Smooth muscle cell (in vitro differentiated cells): ENCODE measurements around the gene ZNF385C. TPM values are rescaled to one million over a fixed set of nuclear protein-coding genes. Genes with fewer than 3 reads are reported as not detected.

Experiments
- DNase-seq: peaks from one replicate; lab custom pipeline; 2025; ENCODE audit not compliant: unreplicated experiment; lab: John Stamatoyannopoulos, UW
- H2AFZ ChIP-seq: fragments of 200-600 bp; sonication (generic); 2 replicates; pipeline ENCODE4 v1.6.0; 2016; ENCODE audit warnings: antibody characterized with exemption, low read depth, mild to moderate bottlenecking
- H3F3A ChIP-seq: fragments of 200-600 bp; sonication (generic); 2 replicates; pipeline ENCODE4 v1.6.0; 2017; ENCODE audit warnings: antibody characterized with exemption, low read depth
- H3K27ac ChIP-seq: fragments of 200-600 bp; sonication (generic); 2 replicates; pipeline ENCODE4 v1.5.1; 2016; ENCODE audit warnings: low read depth, mild to moderate bottlenecking
- H3K27me3 ChIP-seq: fragments of 200-600 bp; sonication (generic); 2 replicates; pipeline ENCODE4 v1.6.1; 2016; ENCODE audit warnings: low read depth, mild to moderate bottlenecking
- H3K36me3 ChIP-seq: fragments of 200-600 bp; sonication (generic); 2 replicates; pipeline ENCODE4 v1.5.1; 2016; ENCODE audit warnings: low read depth
- H3K4me1 ChIP-seq: fragments of 200-600 bp; sonication (generic); 2 replicates; pipeline ENCODE4 v1.5.1; 2016; ENCODE audit warnings: low read depth
- H3K4me2 ChIP-seq: fragments of 200-600 bp; sonication (generic); 2 replicates; pipeline ENCODE4 v1.6.0; 2016; ENCODE audit warnings: mild to moderate bottlenecking
- H3K4me3 ChIP-seq: fragments of 200-600 bp; sonication (generic); 2 replicates; pipeline ENCODE4 v1.5.1; 2016; ENCODE audit warnings: mild to moderate bottlenecking
- H3K79me2 ChIP-seq: fragments of 200-600 bp; sonication (generic); 2 replicates; pipeline ENCODE4 v1.6.0; 2016; ENCODE audit warnings: low read depth, mild to moderate bottlenecking
- H3K9ac ChIP-seq: fragments of 200-600 bp; sonication (generic); 2 replicates; pipeline ENCODE4 v1.6.0; 2016; ENCODE audit warnings: low read depth
- H3K9me3 ChIP-seq: fragments of 200-600 bp; sonication (generic); replicated peaks from 2 replicates; pipeline ENCODE4 v1.5.1; 2016; ENCODE audit warnings: low read depth
- H4K20me1 ChIP-seq: fragments of 200-600 bp; sonication (generic); 2 replicates; pipeline ENCODE4 v1.6.0; 2016; ENCODE audit warnings: low read depth
- WGBS: methylation state at CpG from one replicate; pipeline ENCODE4 v1.1.7; 2016; ENCODE audit warnings: low lambda C conversion rate; 5-methylcytosine and 5-hydroxymethylcytosine counted together
- polyA plus RNA-seq: library from polyadenylated mRNA; unstranded; fragments of >200 nt; fragmentation: Nextera tagmentation; extraction: Ambion mirVana; gene quantifications from 2 replicates; pipeline ENCODE4 v1.2.1, GENCODE V29; 2016
- total RNA-seq: library from RNA; depleted of rRNA; stranded (reverse); fragments of >200 nt; gene quantifications from 2 replicates; pipeline ENCODE4 v1.2.3, GENCODE V29; 2014
- TF ChIP-seq, protein P1 (sequence below): fragments of 200-600 bp; sonication (generic); IDR thresholded peaks from 2 replicates; pipeline ENCODE4 v1.5.1; 2017; ENCODE audit warnings: borderline replicate concordance, mild to moderate bottlenecking, antibody characterized with exemption; ENCODE audit not compliant: insufficient read depth, poor library complexity, severe bottlenecking

The ZNF385C gene
- total and polyA plus RNA-seq, 2 experiments from 2014 or later = 0.45 to 0.70 TPM

DNA sequence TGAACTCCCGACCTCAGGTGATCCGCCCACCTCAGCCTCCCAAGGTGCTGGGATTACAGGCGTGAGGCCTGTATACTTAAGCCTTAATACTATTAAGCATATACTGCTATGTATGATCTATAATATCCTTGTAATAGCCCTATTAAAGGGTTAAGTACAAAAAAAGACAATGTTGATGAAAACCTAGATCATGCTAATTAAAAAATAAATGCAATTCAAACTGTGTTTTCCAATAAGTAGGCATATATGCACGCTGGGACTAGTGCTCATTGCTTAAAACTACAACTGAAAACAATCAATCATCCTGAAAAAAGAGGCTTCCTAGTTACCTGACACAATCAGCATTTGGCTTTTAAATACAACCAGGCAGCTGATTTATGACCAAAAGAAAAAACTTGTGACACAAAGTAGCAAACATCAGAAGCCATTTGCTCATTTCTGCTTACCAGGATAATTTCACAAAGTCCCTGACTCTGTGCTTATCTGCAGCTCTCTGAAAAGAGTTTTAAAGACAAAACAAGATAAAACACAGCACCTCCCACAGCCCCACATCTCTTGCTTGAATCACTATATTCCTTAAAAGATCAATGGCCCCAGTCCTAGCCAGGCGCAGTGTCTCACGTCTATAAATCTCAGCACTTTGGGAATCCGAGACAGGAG lies 11.1 kb downstream of the ZNF385C start:
- H2AFZ ChIP-seq = no peak overlapping the region
- H3K27me3 ChIP-seq = no peaks in the 10 kb centered on the region
- H3K4me3 ChIP-seq = no peak overlapping the region
- H3K4me2 ChIP-seq = no peak overlapping the region
- H3K79me2 ChIP-seq = no peaks in the 10 kb centered on the region
- H4K20me1 ChIP-seq = no peaks in the 10 kb centered on the region
- no peak overlapping the region for H3K27ac ChIP-seq
- H3K9me3 ChIP-seq = no peaks in the 10 kb centered on the region
- 63% methylated on average over 7 of the region's 7 CpGs for WGBS
- no peak overlapping the region for H3K9ac ChIP-seq
- H3F3A ChIP-seq = no peaks in the 10 kb centered on the region
- no peaks in the 10 kb centered on the region for H3K36me3 ChIP-seq
- no peak for DNase-seq
- TF ChIP-seq, protein P1, sequence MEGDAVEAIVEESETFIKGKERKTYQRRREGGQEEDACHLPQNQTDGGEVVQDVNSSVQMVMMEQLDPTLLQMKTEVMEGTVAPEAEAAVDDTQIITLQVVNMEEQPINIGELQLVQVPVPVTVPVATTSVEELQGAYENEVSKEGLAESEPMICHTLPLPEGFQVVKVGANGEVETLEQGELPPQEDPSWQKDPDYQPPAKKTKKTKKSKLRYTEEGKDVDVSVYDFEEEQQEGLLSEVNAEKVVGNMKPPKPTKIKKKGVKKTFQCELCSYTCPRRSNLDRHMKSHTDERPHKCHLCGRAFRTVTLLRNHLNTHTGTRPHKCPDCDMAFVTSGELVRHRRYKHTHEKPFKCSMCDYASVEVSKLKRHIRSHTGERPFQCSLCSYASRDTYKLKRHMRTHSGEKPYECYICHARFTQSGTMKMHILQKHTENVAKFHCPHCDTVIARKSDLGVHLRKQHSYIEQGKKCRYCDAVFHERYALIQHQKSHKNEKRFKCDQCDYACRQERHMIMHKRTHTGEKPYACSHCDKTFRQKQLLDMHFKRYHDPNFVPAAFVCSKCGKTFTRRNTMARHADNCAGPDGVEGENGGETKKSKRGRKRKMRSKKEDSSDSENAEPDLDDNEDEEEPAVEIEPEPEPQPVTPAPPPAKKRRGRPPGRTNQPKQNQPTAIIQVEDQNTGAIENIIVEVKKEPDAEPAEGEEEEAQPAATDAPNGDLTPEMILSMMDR = no peak
- H3K4me1 ChIP-seq = no peaks in the 10 kb centered on the region

DNA sequence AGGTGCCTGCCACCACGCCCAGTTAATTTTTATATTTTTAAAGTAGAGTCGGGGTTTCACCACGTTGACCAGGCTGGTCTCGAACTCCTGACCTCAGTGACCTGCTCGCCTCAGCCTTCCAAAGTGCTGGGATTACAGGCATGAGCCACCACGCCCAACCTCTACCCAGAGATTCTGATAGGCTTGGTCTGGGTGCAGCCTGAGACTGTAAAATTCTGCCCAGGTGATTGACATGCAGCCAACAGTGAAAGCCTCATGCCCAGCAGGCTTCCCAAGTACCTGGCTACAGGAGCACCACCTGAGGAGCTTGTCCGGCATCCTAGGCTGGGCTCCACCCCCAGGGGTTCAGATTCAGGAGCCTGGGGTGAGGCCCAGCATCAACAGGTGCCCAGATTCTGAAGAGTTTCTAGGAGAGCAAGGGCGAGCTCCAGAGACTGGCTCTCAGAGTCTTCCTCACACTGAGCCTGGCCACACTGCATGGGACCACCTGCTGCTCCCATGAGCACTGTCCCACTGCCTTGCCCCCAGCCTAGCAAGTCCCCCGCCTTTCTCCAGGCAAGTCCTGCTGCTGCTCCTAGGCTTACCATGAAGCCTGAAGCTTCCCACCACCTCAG lies 16.6 kb downstream of the ZNF385C start:
- Histone ChIP-seq H3K4me3 (no peak overlapping the region), H3K9ac (no peak overlapping the region), H3K79me2 (no peaks in the 10 kb centered on the region), H3K36me3 (no peaks in the 10 kb centered on the region), H3F3A (no peaks in the 10 kb centered on the region), H3K4me1 (no peaks in the 10 kb centered on the region), H3K27ac (no peak overlapping the region), H3K27me3 (no peaks in the 10 kb centered on the region), H3K9me3 (no peaks in the 10 kb centered on the region), H3K4me2 (no peak overlapping the region), H4K20me1 (no peaks in the 10 kb centered on the region), H2AFZ (no peak overlapping the region)
- 91% methylated on average over 9 of the region's 9 CpGs for WGBS
- DNase-seq = no peak
- TF ChIP-seq, protein P1 = no peak

DNA sequence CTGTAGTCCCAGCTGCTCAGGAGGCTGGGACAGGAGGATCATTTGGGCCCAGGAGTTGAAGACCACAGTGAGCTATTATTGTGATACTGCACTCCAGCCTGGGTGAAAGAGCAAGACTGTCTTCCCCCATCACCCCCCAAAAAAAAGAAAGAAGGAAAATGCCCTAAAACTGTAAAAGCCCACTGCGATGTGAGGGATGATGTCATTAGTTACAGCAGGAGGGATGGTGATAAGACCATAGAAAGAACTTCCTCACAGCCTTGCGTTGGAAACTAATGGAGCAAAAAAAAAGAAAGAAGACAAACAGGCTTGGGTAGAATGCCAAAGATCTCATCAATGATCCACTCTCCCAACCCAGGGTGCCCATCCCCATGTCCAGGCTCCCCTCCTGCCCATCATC lies 18.7 kb downstream of the ZNF385C start:
- H2AFZ ChIP-seq = no peak overlapping the region
- no peaks in the 10 kb centered on the region for H3F3A ChIP-seq
- H3K4me2 ChIP-seq = no peak overlapping the region
- H3K4me3 ChIP-seq = no peak overlapping the region
- no peaks in the 10 kb centered on the region for H3K9me3 ChIP-seq
- DNase-seq = no peak
- H4K20me1 ChIP-seq = no peaks in the 10 kb centered on the region
- H3K4me1 ChIP-seq = no peaks in the 10 kb centered on the region
- H3K79me2 ChIP-seq = no peaks in the 10 kb centered on the region
- H3K9ac ChIP-seq = no peak overlapping the region
- no peaks in the 10 kb centered on the region for H3K36me3 ChIP-seq
- H3K27me3 ChIP-seq = no peaks in the 10 kb centered on the region
- TF ChIP-seq, protein P1 = no peak
- WGBS = 64% methylated on average over 2 of the region's 2 CpGs
- H3K27ac ChIP-seq = no peak overlapping the region
